Muscle layer of duodenum (tissue), 2 donors: ENCODE measurements around the gene VASP.
"Not testable (repeated sequence)": the region's sequence is repeated elsewhere in the genome, so short reads cannot be mapped to it uniquely, and the experiment has no call there.

Source experiments
- H3K27ac ChIP-seq: one replicate; pipeline ENCODE4 v1.7.0; 2013; ENCODE audit warnings: mild to moderate bottlenecking, low read length
- H3K27me3 ChIP-seq: one replicate; pipeline ENCODE4 v1.7.0; 2013; ENCODE audit warnings: low read depth, mild to moderate bottlenecking, control low read depth, low read length
- H3K36me3 ChIP-seq, 2 donors: one replicate each; pipeline ENCODE4 v1.7.0; 2013; ENCODE audit warnings: low read length in 2 of 2, control low read depth in 1 of 2, mild to moderate bottlenecking in 1 of 2; ENCODE audit not compliant: insufficient read depth in 2 of 2, control insufficient read depth in 1 of 2
- H3K4me1 ChIP-seq, 2 donors: one replicate each; pipeline ENCODE4 v1.7.0; 2013; ENCODE audit warnings: low read length in 2 of 2, mild to moderate bottlenecking in 2 of 2, control low read depth in 1 of 2, moderate library complexity in 1 of 2; ENCODE audit not compliant: insufficient read depth in 2 of 2, control insufficient read depth in 1 of 2
- H3K4me3 ChIP-seq, 2 donors: one replicate each; pipeline ENCODE4 v1.7.0; 2013; ENCODE audit warnings: low read length in 2 of 2, low read depth in 1 of 2, mild to moderate bottlenecking in 1 of 2
- H3K9me3 ChIP-seq, 2 donors: one replicate each; pipeline ENCODE4 v1.7.0; 2013; ENCODE audit warnings: low read length in 2 of 2, control low read depth in 1 of 2, mild to moderate bottlenecking in 1 of 2; ENCODE audit not compliant: control insufficient read depth in 1 of 2
- donor health status: healthy.

VASP gene

DNA sequence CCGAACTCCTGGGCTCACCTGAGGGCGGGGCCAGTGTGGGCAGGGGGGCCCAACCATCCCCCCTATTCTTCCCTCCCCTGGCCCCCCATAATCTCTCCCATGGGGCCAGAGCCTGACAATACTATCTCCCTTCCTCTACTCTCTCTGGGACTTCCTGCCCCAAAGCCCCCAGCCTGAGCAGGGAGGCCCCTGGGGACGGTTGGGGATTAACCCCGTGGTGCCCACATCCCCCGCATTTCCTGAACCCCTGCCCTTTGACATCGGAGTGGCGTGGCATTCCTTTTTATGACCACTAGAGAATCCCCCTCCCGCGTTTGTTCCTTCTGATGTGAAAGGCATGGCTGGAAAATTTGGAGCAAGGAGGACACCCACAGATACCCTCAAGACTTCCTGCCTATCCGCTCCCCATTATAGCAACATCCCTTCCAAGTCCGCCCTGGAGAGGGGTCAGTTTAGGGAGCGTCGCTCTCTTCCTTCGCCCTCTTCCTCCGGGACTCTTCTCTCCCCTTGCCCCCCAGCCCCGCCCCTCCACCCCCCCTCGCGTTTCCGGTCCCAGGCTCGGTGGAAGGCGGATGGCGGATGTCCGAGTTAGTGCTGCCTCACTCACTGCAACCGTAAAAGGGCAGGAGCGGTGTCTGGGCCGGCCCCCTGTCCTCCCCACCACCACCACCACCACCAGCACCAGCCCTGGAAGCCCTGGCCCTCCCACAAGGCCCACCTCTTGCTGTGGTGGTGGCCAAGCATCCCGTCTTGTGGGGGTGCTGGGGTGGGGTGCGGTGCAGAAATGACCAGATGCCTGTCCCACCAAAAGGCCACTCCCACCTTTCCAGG lies 1.8 kb downstream of the VASP start:
- H3K4me3 ChIP-seq, result peak overlapping the region; percentile 96 to 97
- H3K27me3 ChIP-seq, result no peaks in the 10 kb centered on the region
- H3K36me3 ChIP-seq, result no peaks in the 10 kb centered on the region
- H3K9me3 ChIP-seq, result no peaks in the 10 kb centered on the region
- H3K4me1 ChIP-seq, result peaks cover 3 to 32% of the 10 kb centered on the region in 2 donors
- peak overlapping the region; percentile 96 for H3K27ac ChIP-seq

DNA sequence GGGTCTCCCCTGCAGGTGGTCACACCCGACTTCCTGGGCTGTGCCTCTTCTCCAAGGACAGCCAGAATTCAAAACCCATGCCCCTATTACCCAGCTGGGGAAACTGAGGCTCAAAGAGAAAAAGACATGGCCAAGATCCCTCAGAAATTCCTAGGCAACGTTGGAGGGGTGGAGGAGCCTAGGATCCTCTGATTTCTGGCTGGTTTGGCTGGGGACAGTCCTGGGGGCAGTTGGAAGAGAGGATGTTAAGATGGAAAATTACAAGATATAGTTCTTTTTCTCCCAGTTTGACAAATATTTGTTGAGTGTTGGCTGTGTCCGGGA lies 2.4 kb downstream of the VASP start:
- no peaks in the 10 kb centered on the region for H3K9me3 ChIP-seq
- H3K4me3 ChIP-seq, result peak overlapping the region; percentile 66 to 97
- no peaks in the 10 kb centered on the region for H3K27me3 ChIP-seq
- H3K36me3 ChIP-seq, result no peaks in the 10 kb centered on the region
- peak overlapping the region; percentile 78 for H3K27ac ChIP-seq
- H3K4me1 ChIP-seq, result peaks cover 3 to 38% of the 10 kb centered on the region in 2 donors

DNA sequence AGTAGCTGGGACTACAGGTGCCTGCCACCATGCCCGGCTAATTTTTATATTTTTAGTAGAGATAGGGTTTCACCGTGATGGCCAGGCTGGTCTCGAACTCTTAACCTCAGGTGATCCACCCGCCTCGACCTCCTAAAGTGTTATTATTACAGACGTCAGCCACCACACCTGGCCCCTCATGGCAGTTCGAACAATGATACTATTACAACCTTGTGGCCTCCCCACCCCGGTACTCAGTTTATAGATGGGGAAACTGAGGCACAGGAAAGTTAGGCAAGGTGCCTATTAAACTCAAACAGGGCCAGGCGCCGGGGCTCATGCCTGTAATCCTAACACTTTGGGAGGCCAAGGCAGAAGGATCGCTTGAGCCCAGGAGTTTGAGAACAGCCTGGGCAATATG lies 3.1 kb downstream of the VASP start:
- H3K36me3 ChIP-seq, H3K27me3 ChIP-seq, H3K9me3 ChIP-seq, H3K4me3 ChIP-seq: not testable (repeated sequence)
- Histone ChIP-seq H3K27ac (peak overlapping the region; percentile 78), H3K4me1 (peaks cover 3 to 40% of the 10 kb centered on the region in 2 donors)

DNA sequence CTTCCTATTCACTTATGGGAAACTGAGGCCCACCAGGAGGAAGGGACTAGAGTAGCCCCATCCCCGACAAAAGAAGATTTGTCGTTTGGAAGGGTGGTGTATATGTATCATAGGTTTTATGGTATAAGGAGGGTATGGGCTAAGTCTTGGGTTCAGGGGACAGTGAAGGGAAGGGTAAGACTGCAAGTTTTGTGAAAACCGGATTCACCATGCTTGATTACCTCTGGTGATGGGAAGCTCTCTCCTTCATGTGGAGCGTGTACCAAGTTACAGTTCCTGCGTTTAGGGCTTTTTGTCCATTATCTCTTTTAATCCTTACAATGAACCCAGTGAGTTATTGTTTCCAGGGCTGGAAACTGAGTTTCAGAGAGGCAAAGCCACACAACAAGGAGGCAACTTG lies 3.8 kb downstream of the VASP start:
- Histone ChIP-seq H3K4me3 (no peak overlapping the region), H3K4me1 (peaks cover 3 to 45% of the 10 kb centered on the region in 2 donors), H3K36me3 (peaks cover 0 to 6% of the 10 kb centered on the region in 2 donors), H3K27ac (no peak overlapping the region), H3K27me3 (no peaks in the 10 kb centered on the region), H3K9me3 (no peaks in the 10 kb centered on the region)

DNA sequence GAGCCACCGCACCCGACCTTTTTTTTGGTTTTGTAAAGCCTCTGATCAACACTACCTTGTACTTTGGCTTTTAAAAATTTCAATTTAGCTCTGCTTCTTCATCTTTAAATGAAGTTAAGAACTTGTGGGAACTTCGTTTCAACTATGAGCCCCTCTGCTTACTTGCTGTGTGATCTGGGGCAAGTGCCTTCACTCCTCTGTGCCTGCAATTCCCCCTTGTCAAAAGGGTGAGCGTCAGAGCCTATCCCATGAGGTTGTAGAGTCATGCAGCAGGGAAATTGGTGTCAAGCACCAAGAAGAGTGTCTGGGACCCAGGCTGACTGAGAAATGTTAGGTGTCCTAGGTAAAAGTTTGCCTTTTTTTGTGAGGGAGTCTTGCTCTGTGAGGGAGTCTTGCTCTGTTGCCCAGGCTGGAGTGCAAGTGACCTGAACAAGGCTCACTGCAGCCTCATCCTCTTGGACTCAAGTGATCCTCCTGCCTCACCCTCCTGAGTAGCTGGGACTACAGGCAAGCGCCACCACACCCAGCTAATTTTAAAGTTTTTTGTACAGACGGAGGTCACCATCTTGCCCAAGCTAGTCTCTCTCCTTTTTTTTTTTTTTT lies 5.7 kb downstream of the VASP start:
- H3K9me3 ChIP-seq, result no peaks in the 10 kb centered on the region
- H3K27ac ChIP-seq, result no peak overlapping the region
- no peaks in the 10 kb centered on the region for H3K27me3 ChIP-seq
- H3K36me3 ChIP-seq, result peaks cover 0 to 8% of the 10 kb centered on the region in 2 donors
- no peak overlapping the region for H3K4me3 ChIP-seq
- H3K4me1 ChIP-seq, result peaks cover 3 to 45% of the 10 kb centered on the region in 2 donors

DNA sequence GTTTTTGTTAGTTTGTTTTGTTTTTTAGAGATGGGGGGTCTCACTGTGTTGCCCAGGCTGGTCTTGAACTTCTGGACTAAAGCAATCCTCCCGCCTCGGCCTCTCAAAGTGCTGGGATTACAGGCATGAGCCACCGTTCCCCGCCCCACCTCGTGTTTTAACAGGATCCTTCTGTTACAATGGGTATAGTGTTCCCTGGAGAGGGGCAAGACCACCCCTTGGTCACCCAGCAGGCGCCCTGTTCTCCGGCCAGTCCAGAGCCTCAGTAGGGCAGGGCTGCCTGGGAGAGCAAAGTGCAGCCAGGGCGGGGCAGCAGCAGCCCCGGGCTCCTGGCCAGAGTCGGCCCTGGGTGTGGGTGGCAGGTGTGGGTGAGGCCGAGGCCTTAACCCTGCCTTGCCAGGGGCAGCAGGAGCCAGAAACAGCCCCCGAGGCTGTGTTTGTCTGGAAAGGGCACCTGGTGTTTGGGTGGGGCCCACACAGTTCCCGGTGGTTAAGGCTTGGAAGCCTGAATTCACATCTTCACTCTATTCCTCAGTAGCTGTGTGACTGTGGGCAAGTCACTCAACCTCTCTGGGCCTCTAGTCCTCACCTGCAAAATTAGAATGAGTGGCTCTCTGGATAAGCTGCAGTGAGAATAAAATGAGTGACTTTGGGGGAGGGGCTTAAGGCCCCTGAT lies 7.2 kb downstream of the VASP start:
- Histone ChIP-seq H3K27ac (peak overlapping the region; percentile 85), H3K4me1 (peaks cover 3 to 37% of the 10 kb centered on the region in 2 donors), H3K27me3 (no peaks in the 10 kb centered on the region), H3K9me3 (no peaks in the 10 kb centered on the region), H3K4me3 (peak overlapping the region in 1 of 2 donors; percentile 30), H3K36me3 (peaks cover 4 to 20% of the 10 kb centered on the region in 2 donors)

DNA sequence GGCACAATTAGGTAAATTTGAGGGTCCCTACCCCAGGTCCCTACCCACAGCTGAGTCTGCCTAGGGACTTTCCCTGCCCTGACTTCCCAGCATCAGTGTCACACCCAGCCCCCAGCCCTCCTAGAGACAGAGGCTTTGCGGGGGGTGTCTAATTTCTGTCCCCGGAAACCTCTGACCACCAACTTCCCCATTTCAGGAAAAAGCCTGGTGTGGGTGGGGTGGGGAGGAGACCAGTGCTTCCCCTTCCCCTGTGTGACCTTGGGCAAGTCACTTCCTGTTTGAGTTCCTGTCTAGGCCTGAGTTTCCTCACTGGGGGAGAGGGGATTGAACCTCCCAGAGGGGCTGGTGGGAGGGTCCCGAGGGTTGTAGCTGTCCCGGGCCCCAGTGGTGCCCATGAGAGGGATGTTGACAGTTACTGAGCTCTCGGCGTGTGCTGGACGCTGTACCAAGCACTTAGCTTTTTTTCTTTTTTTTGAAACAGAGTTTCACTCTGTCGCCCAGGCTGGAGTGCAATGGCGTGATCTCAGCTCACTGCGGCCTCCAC lies 7.9 kb downstream of the VASP start:
- H3K4me3 ChIP-seq, result peak overlapping the region in 1 of 2 donors; percentile 8
- H3K9me3 ChIP-seq, result no peaks in the 10 kb centered on the region
- peaks cover 3 to 33% of the 10 kb centered on the region in 2 donors for H3K4me1 ChIP-seq
- peak overlapping the region; percentile 85 for H3K27ac ChIP-seq
- no peaks in the 10 kb centered on the region for H3K27me3 ChIP-seq
- H3K36me3 ChIP-seq, result peaks cover 6 to 23% of the 10 kb centered on the region in 2 donors

DNA sequence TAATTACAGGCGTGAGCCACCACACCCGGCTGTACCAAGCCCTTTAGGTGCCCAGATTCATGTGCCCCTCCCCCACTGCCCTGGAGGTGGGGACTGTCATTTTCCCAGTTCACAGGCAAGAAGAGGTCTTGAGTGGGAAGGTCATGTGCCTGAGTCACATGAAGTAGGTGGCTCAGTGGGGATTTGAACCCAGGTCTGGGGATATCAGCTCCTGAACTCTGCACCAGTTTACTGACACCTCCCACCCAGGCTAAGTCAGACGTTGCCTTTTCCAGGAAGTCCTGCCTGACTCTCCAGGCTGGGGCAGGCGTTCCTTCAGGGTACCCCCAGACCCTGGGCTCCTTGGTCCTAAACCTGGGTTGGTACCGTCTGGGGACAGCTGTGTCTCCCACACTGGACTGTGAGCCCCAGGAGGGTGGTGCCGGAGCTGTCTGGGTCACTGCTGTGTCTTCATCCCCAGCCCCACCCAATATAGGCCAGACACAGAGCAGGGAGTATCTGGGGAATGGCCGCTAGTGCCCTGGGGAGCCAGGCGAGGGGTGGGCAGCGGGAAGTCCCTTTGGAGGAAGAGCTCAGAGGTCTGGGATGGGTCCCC lies 8.6 kb downstream of the VASP start:
- H3K4me3 ChIP-seq, result peak overlapping the region in 1 of 2 donors; percentile 8
- peak overlapping the region; percentile 85 for H3K27ac ChIP-seq
- H3K27me3 ChIP-seq, result no peaks in the 10 kb centered on the region
- H3K4me1 ChIP-seq, result peaks cover 2 to 33% of the 10 kb centered on the region in 2 donors
- H3K36me3 ChIP-seq, result peaks cover 10 to 29% of the 10 kb centered on the region in 2 donors
- H3K9me3 ChIP-seq, result no peaks in the 10 kb centered on the region

DNA sequence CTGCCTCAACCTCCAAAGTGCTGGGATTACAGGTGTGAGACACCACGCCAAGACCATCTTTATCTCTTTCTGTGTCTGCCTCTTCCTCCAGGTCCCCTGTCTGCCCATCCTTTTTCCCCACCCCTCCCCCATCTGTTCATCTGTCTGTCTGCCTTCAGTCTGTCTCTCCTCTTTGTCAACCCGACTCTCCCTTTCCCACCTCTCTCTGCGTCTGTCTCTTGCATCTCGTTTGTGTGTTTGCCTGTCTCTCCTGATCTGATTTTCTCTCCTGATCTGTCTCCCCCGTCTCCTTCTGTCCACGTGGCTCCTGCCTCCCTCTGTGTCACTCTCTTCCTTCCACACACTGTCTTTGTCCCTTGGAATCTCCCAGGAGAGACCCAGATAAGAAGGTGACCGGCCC lies 10.0 kb downstream of the VASP start:
- Histone ChIP-seq H3K4me1 (peaks cover 0 to 20% of the 10 kb centered on the region in 2 donors), H3K9me3 (no peaks in the 10 kb centered on the region), H3K36me3 (peaks cover 10 to 42% of the 10 kb centered on the region in 2 donors), H3K4me3 (no peak overlapping the region), H3K27me3 (no peaks in the 10 kb centered on the region), H3K27ac (no peak overlapping the region)

DNA sequence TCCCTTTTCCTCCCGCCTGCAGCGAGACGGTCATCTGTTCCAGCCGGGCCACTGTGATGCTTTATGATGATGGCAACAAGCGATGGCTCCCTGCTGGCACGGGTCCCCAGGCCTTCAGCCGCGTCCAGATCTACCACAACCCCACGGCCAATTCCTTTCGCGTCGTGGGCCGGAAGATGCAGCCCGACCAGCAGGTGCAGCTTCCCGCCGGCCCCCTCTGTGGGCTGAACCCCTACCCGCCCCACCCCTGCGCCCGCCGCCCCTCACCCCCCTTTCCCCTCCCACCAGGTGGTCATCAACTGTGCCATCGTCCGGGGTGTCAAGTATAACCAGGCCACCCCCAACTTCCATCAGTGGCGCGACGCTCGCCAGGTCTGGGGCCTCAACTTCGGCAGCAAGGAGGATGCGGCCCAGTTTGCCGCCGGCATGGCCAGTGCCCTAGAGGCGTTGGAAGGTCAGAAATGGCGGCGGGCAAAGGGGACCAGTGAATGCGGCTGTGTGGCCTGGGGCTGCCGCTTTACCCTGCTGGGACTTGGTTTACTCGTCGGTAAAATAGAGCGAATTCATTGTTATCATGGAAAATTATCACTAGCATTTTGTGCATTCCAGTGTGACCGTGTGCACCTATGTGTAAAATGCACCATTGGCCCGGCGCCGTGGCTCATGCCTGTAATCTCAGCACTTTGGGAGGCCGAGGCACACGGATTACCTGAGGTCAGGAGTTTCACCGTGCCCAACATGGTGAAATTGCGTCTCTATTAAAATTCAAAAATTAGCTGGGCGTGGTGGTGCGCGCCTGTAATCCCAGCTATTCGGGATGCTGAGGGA lies 10.6 kb downstream of the VASP start:
- Histone ChIP-seq H3K27me3 (no peaks in the 10 kb centered on the region), H3K4me3 (no peak overlapping the region), H3K36me3 (peaks cover 10 to 45% of the 10 kb centered on the region in 2 donors), H3K4me1 (peaks cover 0 to 19% of the 10 kb centered on the region in 2 donors), H3K27ac (no peak overlapping the region), H3K9me3 (no peaks in the 10 kb centered on the region)
